Liver (tissue), 9 donors: ENCODE measurements around the gene ALKBH1. TPM values are rescaled to one million over a fixed set of nuclear protein-coding genes. Genes with fewer than 3 reads are reported as not detected.

ENCODE experiments used
- DNase-seq: peaks from one replicate; pipeline ENCODE4 v3.0.0-alpha.2; 2017; ENCODE audit warnings: low spot score
- H3K27ac ChIP-seq, 2 donors: one replicate each; pipeline ENCODE4 v1.7.0; 2013; ENCODE audit warnings: inconsistent platforms in 2 of 2, low read length in 2 of 2, control low read depth in 1 of 2, low read depth in 1 of 2, mild to moderate bottlenecking in 1 of 2
- H3K27me3 ChIP-seq, 4 donors: one replicate each; pipeline versions ENCODE4 v1.6.1 to v1.7.0; 2013; ENCODE audit warnings: low read length in 3 of 4, inconsistent platforms in 1 of 4, mild to moderate bottlenecking in 1 of 4, moderate library complexity in 1 of 4; ENCODE audit not compliant: control insufficient read depth in 4 of 4, insufficient read depth in 4 of 4
- H3K36me3 ChIP-seq, 4 donors: one replicate each; pipeline versions ENCODE4 v1.6.1 to v1.7.0; 2013; ENCODE audit warnings: low read length in 3 of 4, mild to moderate bottlenecking in 3 of 4, low read depth in 1 of 4, moderate library complexity in 1 of 4; ENCODE audit not compliant: control insufficient read depth in 4 of 4, insufficient read depth in 3 of 4
- H3K4me1 ChIP-seq, 4 donors: one replicate each; pipeline versions ENCODE4 v1.6.1 to v1.7.0; 2013; ENCODE audit warnings: low read length in 3 of 4, mild to moderate bottlenecking in 3 of 4, moderate library complexity in 1 of 4; ENCODE audit not compliant: control insufficient read depth in 4 of 4, insufficient read depth in 4 of 4
- H3K4me3 ChIP-seq, 3 donors: one replicate each; pipeline versions ENCODE4 v1.6.1 to v1.7.0; 2013; ENCODE audit warnings: low read length in 3 of 3, control low read depth in 1 of 3, low read depth in 1 of 3, mild to moderate bottlenecking in 1 of 3
- H3K9ac ChIP-seq, 2 donors: one replicate each; pipeline ENCODE4 v1.7.0; 2013; ENCODE audit warnings: low read length in 2 of 2, mild to moderate bottlenecking in 2 of 2, moderate library complexity in 2 of 2, control low read depth in 1 of 2, low read depth in 1 of 2
- H3K9me3 ChIP-seq, 4 donors: one replicate each; pipeline versions ENCODE4 v1.6.1 to v1.7.0; 2013; ENCODE audit warnings: low read length in 3 of 4; ENCODE audit not compliant: control insufficient read depth in 4 of 4
- EGR1 ChIP-seq, 2 donors: IDR thresholded peaks; 2 replicates each; pipeline ENCODE4 v1.6.1; 2016 to 2018; ENCODE audit warnings: antibody characterized with exemption in 2 of 2, low read depth in 2 of 2
- FOXA1 ChIP-seq: IDR thresholded peaks from 2 replicates; pipeline ENCODE4 v1.6.1; 2016; ENCODE audit warnings: antibody characterized with exemption
- FOXA2 ChIP-seq: IDR thresholded peaks from 2 replicates; pipeline ENCODE4 v1.6.1; 2016; ENCODE audit warnings: antibody characterized with exemption
- GABPA ChIP-seq, 2 donors: IDR thresholded peaks in 1 of 2; conservative IDR thresholded peaks in 1 of 2; 2 replicates each; pipeline ENCODE4 v1.6.1; 2016; ENCODE audit warnings: antibody characterized with exemption in 2 of 2, mild to moderate bottlenecking in 1 of 2, moderate library complexity in 1 of 2
- HNF4A ChIP-seq, 2 donors: conservative IDR thresholded peaks; 2 replicates each; pipeline ENCODE4 v1.6.1; 2016; ENCODE audit warnings: antibody characterized with exemption in 2 of 2, mild to moderate bottlenecking in 2 of 2
- HNF4G ChIP-seq: IDR thresholded peaks from 2 replicates; pipeline ENCODE4 v1.6.1; 2016; ENCODE audit warnings: antibody characterized with exemption
- JUND ChIP-seq, 2 donors: IDR thresholded peaks; 2 replicates each; pipeline ENCODE4 v1.6.1; 2016; ENCODE audit warnings: antibody characterized with exemption in 2 of 2
- MAX ChIP-seq: IDR thresholded peaks from 2 replicates; pipeline ENCODE4 v1.6.1; 2016; ENCODE audit warnings: antibody characterized with exemption
- NR2F2 ChIP-seq: IDR thresholded peaks from 2 replicates; pipeline ENCODE4 v1.6.1; 2016; ENCODE audit warnings: antibody characterized with exemption
- RAD21 ChIP-seq, 2 donors: IDR thresholded peaks; 2 replicates each; pipeline ENCODE4 v1.6.1; 2016; ENCODE audit warnings: antibody characterized with exemption in 2 of 2, mild to moderate bottlenecking in 2 of 2
- RXRA ChIP-seq, 2 donors: IDR thresholded peaks; 2 replicates each; pipeline ENCODE4 v1.6.1; 2017 to 2018; ENCODE audit warnings: antibody characterized with exemption in 2 of 2, mild to moderate bottlenecking in 1 of 2
- SP1 ChIP-seq: IDR thresholded peaks from 2 replicates; pipeline ENCODE4 v1.6.1; 2018; ENCODE audit warnings: antibody characterized with exemption, mild to moderate bottlenecking
- TAF1 ChIP-seq: conservative IDR thresholded peaks from 2 replicates; pipeline ENCODE4 v1.6.1; 2016; ENCODE audit warnings: antibody characterized with exemption, mild to moderate bottlenecking
- YY1 ChIP-seq: IDR thresholded peaks from 2 replicates; pipeline ENCODE4 v1.6.1; 2016; ENCODE audit warnings: antibody characterized with exemption, mild to moderate bottlenecking
- ZBTB33 ChIP-seq: IDR thresholded peaks from 2 replicates; pipeline ENCODE4 v1.6.1; 2016; ENCODE audit warnings: antibody characterized with exemption
- WGBS: extraction: QIAGEN DNeasy Blood & Tissue Kit; methylation state at CpG from one replicate; pipeline ENCODE4 v1.1.7; 2013; 5-methylcytosine and 5-hydroxymethylcytosine counted together
- polyA plus RNA-seq, 2 donors: library from polyadenylated mRNA; stranded (reverse) in 1 of 2; unstranded in 1 of 2; fragments of 200-250 nt in 1 of 2; fragments of >200 nt in 1 of 2; fragmentation: Nextera tagmentation in 1 of 2; extraction: Ambion mirVana in 1 of 2; gene quantifications; one replicate each; pipeline versions ENCODE4 v1.2.1 to v1.2.3, GENCODE V29; 2013 to 2015
- total RNA-seq, 2 donors: library from RNA; depleted of rRNA; stranded (reverse); fragments of >200 nt; gene quantifications; one replicate each; pipeline ENCODE4 v1.2.3, GENCODE V29; 2014
- TF ChIP-seq, protein P1 (sequence below): IDR thresholded peaks from 2 replicates; pipeline ENCODE4 v1.6.1; 2016; ENCODE audit warnings: antibody characterized with exemption
- TF ChIP-seq, protein P2 (sequence below): IDR thresholded peaks from 2 replicates; pipeline ENCODE4 v1.6.1; 2016; ENCODE audit warnings: antibody characterized with exemption, mild to moderate bottlenecking
- TF ChIP-seq, protein P3 (sequence below): fragments of 150-350 bp; IDR thresholded peaks from 2 replicates; pipeline ENCODE4 v1.5.1; 2017; ENCODE audit warnings: improper control_type of control experiment, low read depth, low read length; ENCODE audit not compliant: missing input control
- donor health status: healthy.
- donor health status: healthy.
- donor health status: healthy.
- donor health status: healthy.
- donor health status: healthy.

The ALKBH1 gene
- total and polyA plus RNA-seq, 4 donors = 4.2 to 6.1 (median 5.0) TPM

- Histone ChIP-seq H3K9me3 (no peaks in the 10 kb centered on the region), H3K9ac (no peak overlapping the region), H3K4me1 (no peaks in the 10 kb centered on the region), H3K4me3 (no peak overlapping the region), H3K27me3 (no peaks in the 10 kb centered on the region), H3K36me3 (no peaks in the 10 kb centered on the region), H3K27ac (no peak overlapping the region)
- no peak for TF ChIP-seq GABPA (IDR thresholded peaks at IDR 0.05 in 1 of 2, conservative IDR thresholded peaks at IDR 0.05 in 1 of 2)
- no peak for TF ChIP-seq FOXA1
- TF ChIP-seq MAX = no peak
- no peak for TF ChIP-seq SP1
- TF ChIP-seq HNF4G = no peak
- no peak for TF ChIP-seq FOXA2
- TF ChIP-seq, protein P1, sequence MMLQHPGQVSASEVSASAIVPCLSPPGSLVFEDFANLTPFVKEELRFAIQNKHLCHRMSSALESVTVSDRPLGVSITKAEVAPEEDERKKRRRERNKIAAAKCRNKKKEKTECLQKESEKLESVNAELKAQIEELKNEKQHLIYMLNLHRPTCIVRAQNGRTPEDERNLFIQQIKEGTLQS = no peak
- no peak for TF ChIP-seq JUND (IDR thresholded peaks at IDR 0.05)
- TF ChIP-seq, protein P2, sequence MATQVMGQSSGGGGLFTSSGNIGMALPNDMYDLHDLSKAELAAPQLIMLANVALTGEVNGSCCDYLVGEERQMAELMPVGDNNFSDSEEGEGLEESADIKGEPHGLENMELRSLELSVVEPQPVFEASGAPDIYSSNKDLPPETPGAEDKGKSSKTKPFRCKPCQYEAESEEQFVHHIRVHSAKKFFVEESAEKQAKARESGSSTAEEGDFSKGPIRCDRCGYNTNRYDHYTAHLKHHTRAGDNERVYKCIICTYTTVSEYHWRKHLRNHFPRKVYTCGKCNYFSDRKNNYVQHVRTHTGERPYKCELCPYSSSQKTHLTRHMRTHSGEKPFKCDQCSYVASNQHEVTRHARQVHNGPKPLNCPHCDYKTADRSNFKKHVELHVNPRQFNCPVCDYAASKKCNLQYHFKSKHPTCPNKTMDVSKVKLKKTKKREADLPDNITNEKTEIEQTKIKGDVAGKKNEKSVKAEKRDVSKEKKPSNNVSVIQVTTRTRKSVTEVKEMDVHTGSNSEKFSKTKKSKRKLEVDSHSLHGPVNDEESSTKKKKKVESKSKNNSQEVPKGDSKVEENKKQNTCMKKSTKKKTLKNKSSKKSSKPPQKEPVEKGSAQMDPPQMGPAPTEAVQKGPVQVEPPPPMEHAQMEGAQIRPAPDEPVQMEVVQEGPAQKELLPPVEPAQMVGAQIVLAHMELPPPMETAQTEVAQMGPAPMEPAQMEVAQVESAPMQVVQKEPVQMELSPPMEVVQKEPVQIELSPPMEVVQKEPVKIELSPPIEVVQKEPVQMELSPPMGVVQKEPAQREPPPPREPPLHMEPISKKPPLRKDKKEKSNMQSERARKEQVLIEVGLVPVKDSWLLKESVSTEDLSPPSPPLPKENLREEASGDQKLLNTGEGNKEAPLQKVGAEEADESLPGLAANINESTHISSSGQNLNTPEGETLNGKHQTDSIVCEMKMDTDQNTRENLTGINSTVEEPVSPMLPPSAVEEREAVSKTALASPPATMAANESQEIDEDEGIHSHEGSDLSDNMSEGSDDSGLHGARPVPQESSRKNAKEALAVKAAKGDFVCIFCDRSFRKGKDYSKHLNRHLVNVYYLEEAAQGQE = no peak
- TF ChIP-seq, protein P3, sequence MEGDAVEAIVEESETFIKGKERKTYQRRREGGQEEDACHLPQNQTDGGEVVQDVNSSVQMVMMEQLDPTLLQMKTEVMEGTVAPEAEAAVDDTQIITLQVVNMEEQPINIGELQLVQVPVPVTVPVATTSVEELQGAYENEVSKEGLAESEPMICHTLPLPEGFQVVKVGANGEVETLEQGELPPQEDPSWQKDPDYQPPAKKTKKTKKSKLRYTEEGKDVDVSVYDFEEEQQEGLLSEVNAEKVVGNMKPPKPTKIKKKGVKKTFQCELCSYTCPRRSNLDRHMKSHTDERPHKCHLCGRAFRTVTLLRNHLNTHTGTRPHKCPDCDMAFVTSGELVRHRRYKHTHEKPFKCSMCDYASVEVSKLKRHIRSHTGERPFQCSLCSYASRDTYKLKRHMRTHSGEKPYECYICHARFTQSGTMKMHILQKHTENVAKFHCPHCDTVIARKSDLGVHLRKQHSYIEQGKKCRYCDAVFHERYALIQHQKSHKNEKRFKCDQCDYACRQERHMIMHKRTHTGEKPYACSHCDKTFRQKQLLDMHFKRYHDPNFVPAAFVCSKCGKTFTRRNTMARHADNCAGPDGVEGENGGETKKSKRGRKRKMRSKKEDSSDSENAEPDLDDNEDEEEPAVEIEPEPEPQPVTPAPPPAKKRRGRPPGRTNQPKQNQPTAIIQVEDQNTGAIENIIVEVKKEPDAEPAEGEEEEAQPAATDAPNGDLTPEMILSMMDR = no peak
- TF ChIP-seq NR2F2 = no peak
- no peak for TF ChIP-seq TAF1
- no peak for TF ChIP-seq EGR1 (IDR thresholded peaks at IDR 0.05; ENCODE audit: low read depth in 2 of 2)
- TF ChIP-seq RXRA (IDR thresholded peaks at IDR 0.05) = no peak
- no peak for TF ChIP-seq RAD21 (IDR thresholded peaks at IDR 0.05)
- no peak for DNase-seq
These were observed 40.5 kb downstream of the ALKBH1 start for GRCh38 chr14:77667331-77667730.

DNA sequence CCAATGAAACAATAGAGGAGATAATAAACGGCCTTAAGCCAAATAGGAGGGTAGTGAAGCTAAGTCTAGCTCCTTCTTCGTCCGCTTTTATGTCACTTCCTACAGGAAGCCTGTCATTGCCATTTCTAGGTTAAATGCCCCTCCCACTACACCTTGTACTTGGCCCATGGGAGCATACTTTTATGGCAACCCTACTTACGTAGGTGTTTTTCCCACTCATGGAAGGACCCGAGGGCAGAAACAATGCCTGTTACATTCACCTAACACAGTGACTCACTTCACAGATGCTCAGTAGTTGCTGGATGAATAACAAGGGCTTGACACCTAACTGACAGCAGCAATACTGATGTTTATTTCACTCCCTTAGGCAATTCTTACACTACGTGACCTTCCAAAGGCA lies 44.5 kb downstream of the ALKBH1 start:
- TF ChIP-seq FOXA2 (no peak), SP1 (no peak), EGR1 (IDR thresholded peaks at IDR 0.05; ENCODE audit: low read depth in 2 of 2) (no peak), GABPA (IDR thresholded peaks at IDR 0.05 in 1 of 2, conservative IDR thresholded peaks at IDR 0.05 in 1 of 2) (no peak), RXRA (IDR thresholded peaks at IDR 0.05) (no peak), ZBTB33 (no peak), NR2F2 (no peak), YY1 (no peak), HNF4G (no peak), RAD21 (IDR thresholded peaks at IDR 0.05) (no peak), HNF4A (conservative IDR thresholded peaks at IDR 0.05) (no peak), MAX (no peak), JUND (IDR thresholded peaks at IDR 0.05) (no peak), TAF1 (no peak)
- TF ChIP-seq, protein P2 = no peak
- H3K27ac ChIP-seq = no peak overlapping the region
- no peak overlapping the region for H3K9ac ChIP-seq
- WGBS = 86% methylated on average over 6 of the region's 6 CpGs
- H3K27me3 ChIP-seq = no peaks in the 10 kb centered on the region
- H3K9me3 ChIP-seq = no peaks in the 10 kb centered on the region
- no peaks in the 10 kb centered on the region for H3K36me3 ChIP-seq
- no peak overlapping the region for H3K4me3 ChIP-seq
- no peaks in the 10 kb centered on the region for H3K4me1 ChIP-seq
- no peak for DNase-seq
